GM12873 (cell line): ENCODE results near the gene LENEP.

Source experiments
- CTCF ChIP-seq: IDR thresholded peaks from 2 replicates; pipeline ENCODE4 v1.5.1; 2012; ENCODE audit warnings: low read depth, mild to moderate bottlenecking, moderate library complexity, low read length, control low read depth; ENCODE audit not compliant: insufficient read depth; ENCODE audit errors: missing control alignments

Gene LENEP

GRCh38 chr1:154962156-154962749 lies 31.1 kb upstream of the LENEP start:
- no peak for TF ChIP-seq CTCF

- TF ChIP-seq CTCF = no peak
Observed at GRCh38 chr1:154962795-154963330, 30.5 kb upstream of the LENEP start.

- no peak for TF ChIP-seq CTCF
Observed at GRCh38 chr1:154963643-154964042, 29.7 kb upstream of the LENEP start.

- TF ChIP-seq CTCF = no peak
Observed at GRCh38 chr1:154964359-154964758, 29.0 kb upstream of the LENEP start.

GRCh38 chr1:154966111-154966510 lies 27.3 kb upstream of the LENEP start:
- TF ChIP-seq CTCF = no peak

- no peak for TF ChIP-seq CTCF
Observed at GRCh38 chr1:154967331-154967950, 25.9 kb upstream of the LENEP start.

GRCh38 chr1:154968731-154969130 lies 24.7 kb upstream of the LENEP start:
- no peak for TF ChIP-seq CTCF
